Upper lobe of right lung (tissue), 1 donor: ENCODE data around the gene EXOC2. TPM values are rescaled to one million over a fixed set of nuclear protein-coding genes. Genes with fewer than 3 reads are reported as not detected.

Source experiments
- ATAC-seq: fragments of 200-7000 bp; cut with Tn5 transposase; one replicate; pipeline ENCODE4 v1.9.1; 2020; ENCODE audit warnings: mild to moderate bottlenecking, moderate library complexity
- DNase-seq: peaks from one replicate; pipeline ENCODE4 v3.0.0-alpha.2; 2020
- H3K27ac ChIP-seq: fragments of 200-600 bp; one replicate; pipeline ENCODE4 v1.8.0; 2022
- H3K27me3 ChIP-seq: fragments of 200-600 bp; one replicate; pipeline ENCODE4 v1.8.0; 2022; ENCODE audit warnings: mild to moderate bottlenecking
- H3K36me3 ChIP-seq: fragments of 200-600 bp; one replicate; pipeline ENCODE4 v1.8.0; 2022
- H3K4me1 ChIP-seq: fragments of 200-600 bp; one replicate; pipeline ENCODE4 v1.8.0; 2022
- H3K4me3 ChIP-seq: fragments of 200-600 bp; one replicate; pipeline ENCODE4 v1.8.0; 2022; ENCODE audit warnings: mild to moderate bottlenecking
- H3K9me3 ChIP-seq: fragments of 200-600 bp; one replicate; pipeline ENCODE4 v1.8.0; 2022
- intact Hi-C: fragments of 100-400 bp; cut with DNase I; formaldehyde crosslinking; loops from one replicate; pipeline ENCODE4 v1.11.0; 2022
- total RNA-seq: library from RNA; stranded (reverse); fragmentation: NEBNext Ultra II Directional; extraction: Animal tissue kit (Norgen Biotek cat#: 25700); gene quantifications from one replicate; pipeline ENCODE4 v1.2.1, GENCODE V29; 2021
- TF ChIP-seq, protein P1 (sequence below): fragments of 200-600 bp; IDR thresholded peaks from one replicate; pipeline ENCODE4 v1.8.0; 2022; ENCODE audit warnings: antibody characterized with exemption
- donor health status: DM: no; HTN: yes; CAD: no; lungs with severe emphysema.

EXOC2 gene
- total RNA-seq, 1 donor from 2014 or later, result 31.2 TPM

- intact Hi-C loops, result no loop called here
- no peaks in the 10 kb centered on the region for H3K27me3 ChIP-seq
- DNase-seq, result no peak
- H3K4me1 ChIP-seq, result no peaks in the 10 kb centered on the region
- peaks cover 17% of the 10 kb centered on the region for H3K36me3 ChIP-seq
- ATAC-seq, result no peak
- TF ChIP-seq, protein P1, sequence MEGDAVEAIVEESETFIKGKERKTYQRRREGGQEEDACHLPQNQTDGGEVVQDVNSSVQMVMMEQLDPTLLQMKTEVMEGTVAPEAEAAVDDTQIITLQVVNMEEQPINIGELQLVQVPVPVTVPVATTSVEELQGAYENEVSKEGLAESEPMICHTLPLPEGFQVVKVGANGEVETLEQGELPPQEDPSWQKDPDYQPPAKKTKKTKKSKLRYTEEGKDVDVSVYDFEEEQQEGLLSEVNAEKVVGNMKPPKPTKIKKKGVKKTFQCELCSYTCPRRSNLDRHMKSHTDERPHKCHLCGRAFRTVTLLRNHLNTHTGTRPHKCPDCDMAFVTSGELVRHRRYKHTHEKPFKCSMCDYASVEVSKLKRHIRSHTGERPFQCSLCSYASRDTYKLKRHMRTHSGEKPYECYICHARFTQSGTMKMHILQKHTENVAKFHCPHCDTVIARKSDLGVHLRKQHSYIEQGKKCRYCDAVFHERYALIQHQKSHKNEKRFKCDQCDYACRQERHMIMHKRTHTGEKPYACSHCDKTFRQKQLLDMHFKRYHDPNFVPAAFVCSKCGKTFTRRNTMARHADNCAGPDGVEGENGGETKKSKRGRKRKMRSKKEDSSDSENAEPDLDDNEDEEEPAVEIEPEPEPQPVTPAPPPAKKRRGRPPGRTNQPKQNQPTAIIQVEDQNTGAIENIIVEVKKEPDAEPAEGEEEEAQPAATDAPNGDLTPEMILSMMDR, result no peak
- H3K4me3 ChIP-seq, result no peak overlapping the region
- no peak overlapping the region for H3K27ac ChIP-seq
- no peaks in the 10 kb centered on the region for H3K9me3 ChIP-seq
These were observed 71.0 kb downstream of the EXOC2 start for GRCh38 chr6:621931-622330.

DNA sequence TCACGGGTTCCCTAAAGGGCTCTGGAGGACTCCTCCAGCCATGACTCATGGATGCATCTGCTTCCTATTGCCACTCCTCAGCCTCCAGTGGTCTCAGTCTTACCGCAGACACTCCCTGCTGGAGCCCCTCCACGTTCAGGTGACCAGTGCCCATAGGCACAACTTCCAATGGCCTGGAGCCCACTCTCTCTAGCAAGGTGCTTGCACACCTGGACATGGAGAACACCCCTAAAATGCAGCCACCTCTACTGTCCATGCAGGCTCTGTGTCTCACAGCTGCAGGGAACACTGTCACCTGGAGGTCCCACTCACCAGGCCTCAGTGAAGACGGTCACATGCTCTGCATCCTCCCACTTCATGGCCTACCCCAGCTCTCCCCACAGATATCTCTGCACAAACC lies 72.0 kb downstream of the EXOC2 start:
- Histone ChIP-seq H3K9me3 (no peaks in the 10 kb centered on the region), H3K36me3 (peaks cover 17% of the 10 kb centered on the region), H3K4me1 (no peaks in the 10 kb centered on the region), H3K4me3 (no peak overlapping the region), H3K27ac (no peak overlapping the region), H3K27me3 (no peaks in the 10 kb centered on the region)
- ATAC-seq (no peak), DNase-seq (no peak)
- TF ChIP-seq, protein P1, result no peak
- intact Hi-C loops, result no loop called here

- DNase-seq, result no peak
- H3K4me3 ChIP-seq, result no peak overlapping the region
- H3K36me3 ChIP-seq, result peaks cover 19% of the 10 kb centered on the region
- H3K4me1 ChIP-seq, result no peaks in the 10 kb centered on the region
- ATAC-seq, result no peak
- intact Hi-C loops, result no loop called here
- H3K27ac ChIP-seq, result no peak overlapping the region
- H3K9me3 ChIP-seq, result no peaks in the 10 kb centered on the region
- TF ChIP-seq, protein P1, result no peak
- H3K27me3 ChIP-seq, result no peaks in the 10 kb centered on the region
These were observed 72.8 kb downstream of the EXOC2 start for GRCh38 chr6:620166-620565.

DNA sequence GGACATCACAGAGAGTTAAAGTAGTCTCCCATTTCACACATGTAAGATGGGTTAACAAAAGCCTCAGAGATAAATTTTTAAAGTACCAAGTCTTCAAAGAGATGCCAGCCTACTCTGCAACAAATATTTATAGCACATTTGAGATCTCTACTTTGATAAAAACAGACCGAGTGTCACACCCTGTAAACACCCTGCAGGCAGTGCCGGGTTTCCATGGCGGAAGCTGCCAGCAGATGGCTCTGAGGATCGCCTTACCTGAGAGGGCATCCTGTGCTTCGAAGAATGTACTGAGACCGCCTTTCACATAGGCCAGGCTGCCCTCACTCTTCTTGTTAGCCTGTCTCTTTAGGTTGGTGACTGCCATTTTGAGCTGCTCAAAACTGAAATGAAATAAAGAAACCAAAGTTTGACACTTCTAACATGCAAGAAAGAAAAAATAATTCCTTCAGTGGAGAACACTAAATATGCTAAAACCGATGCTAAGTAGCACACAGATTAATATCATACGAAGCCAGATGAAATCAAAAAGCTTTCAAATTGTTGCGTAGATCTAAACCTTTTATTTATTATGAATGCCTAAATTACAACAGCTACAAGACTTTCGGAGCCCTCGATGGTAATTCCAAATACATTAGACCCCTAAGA lies 75.4 kb downstream of the EXOC2 start:
- intact Hi-C loops, result no loop called here

DNA sequence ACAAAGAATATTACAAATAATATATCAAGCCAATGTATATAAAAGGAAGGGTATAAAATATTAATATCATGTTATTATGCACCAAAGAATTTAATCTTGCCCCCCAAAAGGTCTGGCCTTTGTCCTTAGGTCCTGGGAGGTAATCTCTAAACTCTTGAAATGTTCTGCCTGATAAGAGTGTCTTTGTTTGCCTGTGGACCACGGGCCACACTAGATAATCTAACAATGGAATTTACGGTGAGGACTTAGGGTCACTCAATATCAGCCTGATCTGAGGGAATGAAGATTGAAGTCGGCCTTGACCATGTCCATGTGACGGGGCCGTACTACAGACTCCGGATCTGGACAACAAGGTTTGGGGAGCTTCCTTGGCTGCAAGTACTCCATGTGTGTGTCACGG lies 79.0 kb downstream of the EXOC2 start:
- no peak for ATAC-seq

More for the DNA sequence above, 75.4 kb downstream of the EXOC2 start:
- ATAC-seq, result peak; percentile 41
- H3K4me3 ChIP-seq, result no peak overlapping the region
- no peaks in the 10 kb centered on the region for H3K27me3 ChIP-seq
- H3K27ac ChIP-seq, result no peak overlapping the region
- H3K4me1 ChIP-seq, result no peaks in the 10 kb centered on the region
- TF ChIP-seq, protein P1, result no peak
- H3K9me3 ChIP-seq, result no peaks in the 10 kb centered on the region
- DNase-seq, result no peak
- peaks cover 24% of the 10 kb centered on the region for H3K36me3 ChIP-seq

More for the DNA sequence above, 79.0 kb downstream of the EXOC2 start:
- Histone ChIP-seq H3K27me3 (no peaks in the 10 kb centered on the region), H3K4me3 (no peak overlapping the region), H3K36me3 (peaks cover 34% of the 10 kb centered on the region), H3K27ac (no peak overlapping the region), H3K4me1 (no peaks in the 10 kb centered on the region), H3K9me3 (no peaks in the 10 kb centered on the region)
- TF ChIP-seq, protein P1, result no peak
- no peak for DNase-seq
- intact Hi-C loops, result no loop called here
